GM19035 (cell line): Measurements from ENCODE around the gene C2orf49.
"Not testable (repeated sequence)": the region's sequence is repeated elsewhere in the genome, so short reads cannot be mapped to it uniquely, and the experiment has no call there.

ENCODE experiments used
- ATAC-seq: cut with Tn5 transposase; IDR thresholded peaks from one replicate; pipeline ENCODE4 v1.9.1; 2021; ENCODE audit not compliant: unreplicated experiment

The C2orf49 gene

DNA sequence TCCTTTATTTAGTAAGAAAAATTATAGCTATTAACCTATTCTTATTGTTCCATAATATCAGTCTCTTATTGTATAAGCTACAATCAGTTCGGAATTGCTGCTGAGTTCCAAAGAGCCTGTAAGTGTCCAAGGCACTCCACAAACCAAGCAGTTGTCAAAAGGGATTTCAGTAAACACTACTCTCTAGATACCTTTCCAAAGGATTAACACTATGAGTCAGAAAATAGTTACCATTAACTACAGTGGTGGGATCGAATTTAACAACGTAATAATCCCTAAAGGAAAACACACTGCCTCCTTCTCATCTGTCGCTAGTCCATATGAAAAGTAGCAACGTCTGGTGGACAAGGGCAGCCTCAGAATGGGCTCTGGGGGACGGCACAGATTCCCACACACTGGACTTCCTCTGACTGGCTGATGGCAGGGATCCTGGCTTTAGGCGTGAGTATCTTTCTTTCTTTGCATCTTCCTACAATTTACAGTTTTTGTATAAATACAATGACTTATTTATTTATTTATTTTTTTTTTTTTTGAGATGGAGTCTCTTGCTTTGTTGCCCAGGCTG is 16.6 kb upstream of the C2orf49 start:
- no peak for ATAC-seq

DNA sequence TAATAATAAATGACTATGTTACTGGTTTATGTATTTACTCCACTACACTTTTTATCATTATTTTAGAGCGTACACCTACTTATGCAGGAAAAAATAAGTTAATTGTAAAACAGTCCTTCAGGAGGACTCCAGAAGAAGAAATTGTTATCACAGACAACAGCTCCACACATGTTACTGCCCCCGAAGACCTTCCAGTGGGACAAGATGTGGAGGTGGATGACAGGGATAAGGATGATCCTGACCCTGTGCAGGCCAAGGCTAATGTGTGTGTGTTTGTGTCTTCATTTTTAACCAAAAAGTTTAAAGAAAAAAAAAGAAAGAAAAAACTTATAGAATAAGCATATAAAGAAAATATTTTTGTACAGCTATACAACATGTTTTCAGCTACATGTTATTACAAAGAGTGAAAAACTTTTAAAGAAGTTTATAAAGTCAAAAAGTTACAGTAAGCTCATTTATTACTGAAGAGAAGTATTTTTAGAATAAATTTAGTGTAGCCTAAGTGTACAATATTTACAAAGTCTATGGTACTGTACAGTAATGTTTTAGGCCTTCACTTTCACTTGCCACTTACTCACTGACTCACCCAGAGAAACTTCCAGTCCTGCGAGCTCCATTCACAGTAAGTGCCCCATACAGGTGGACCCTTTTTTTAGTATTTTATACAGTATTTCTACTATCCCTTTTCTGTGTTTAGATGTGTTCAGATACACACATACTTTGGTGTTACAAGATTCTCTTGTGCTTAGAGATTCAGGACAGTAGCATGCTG is 15.3 kb upstream of the C2orf49 start:
- ATAC-seq = no peak

GRCh38 chr2:105323111-105323510 is 14.2 kb upstream of the C2orf49 start:
- no peak for ATAC-seq

GRCh38 chr2:105324101-105324500 is 13.2 kb upstream of the C2orf49 start:
- ATAC-seq = no peak

DNA sequence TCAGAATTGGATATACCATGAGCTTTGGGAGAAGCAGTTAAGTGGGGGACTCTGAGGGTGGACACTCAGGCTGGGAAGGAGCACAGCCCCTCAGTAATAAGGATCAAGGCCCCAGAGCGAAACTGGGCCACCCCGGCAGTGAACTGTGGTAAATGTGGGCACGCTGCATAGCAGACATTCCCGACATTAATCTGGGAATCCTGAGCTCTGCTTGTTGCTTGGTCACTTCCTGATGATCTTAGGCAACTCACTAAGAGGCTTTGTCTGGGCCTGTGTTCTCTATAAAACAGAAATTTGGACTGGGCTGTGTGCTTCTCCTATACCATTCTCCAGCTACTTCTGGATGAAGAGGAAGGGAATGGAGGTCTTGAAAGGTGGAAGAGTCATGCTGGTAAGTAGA is 12.6 kb upstream of the C2orf49 start:
- ATAC-seq = no peak

GRCh38 chr2:105325389-105325963 is 11.9 kb upstream of the C2orf49 start:
- ATAC-seq = no peak

- not testable (repeated sequence) for ATAC-seq
Measured at GRCh38 chr2:105327271-105327670, 10.1 kb upstream of the C2orf49 start.

DNA sequence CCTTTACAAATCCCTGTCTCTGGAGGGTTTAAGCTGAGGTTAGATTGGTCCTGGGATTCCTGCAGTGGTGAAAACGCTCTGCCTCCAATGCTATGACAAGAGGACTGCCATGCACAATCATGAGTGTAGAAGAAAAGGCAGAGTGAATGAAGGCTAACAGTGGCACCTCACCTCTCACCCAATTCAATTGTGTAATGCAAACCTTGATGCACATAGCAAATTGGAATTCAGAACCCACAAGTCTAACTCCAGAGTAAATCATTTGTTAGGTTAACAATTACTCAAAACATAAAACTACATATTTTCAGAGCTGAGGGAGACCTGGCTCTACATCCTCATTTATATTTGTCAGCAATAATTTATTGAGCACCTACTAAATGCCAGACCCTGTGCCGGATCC is 9.7 kb upstream of the C2orf49 start:
- ATAC-seq = no peak

DNA sequence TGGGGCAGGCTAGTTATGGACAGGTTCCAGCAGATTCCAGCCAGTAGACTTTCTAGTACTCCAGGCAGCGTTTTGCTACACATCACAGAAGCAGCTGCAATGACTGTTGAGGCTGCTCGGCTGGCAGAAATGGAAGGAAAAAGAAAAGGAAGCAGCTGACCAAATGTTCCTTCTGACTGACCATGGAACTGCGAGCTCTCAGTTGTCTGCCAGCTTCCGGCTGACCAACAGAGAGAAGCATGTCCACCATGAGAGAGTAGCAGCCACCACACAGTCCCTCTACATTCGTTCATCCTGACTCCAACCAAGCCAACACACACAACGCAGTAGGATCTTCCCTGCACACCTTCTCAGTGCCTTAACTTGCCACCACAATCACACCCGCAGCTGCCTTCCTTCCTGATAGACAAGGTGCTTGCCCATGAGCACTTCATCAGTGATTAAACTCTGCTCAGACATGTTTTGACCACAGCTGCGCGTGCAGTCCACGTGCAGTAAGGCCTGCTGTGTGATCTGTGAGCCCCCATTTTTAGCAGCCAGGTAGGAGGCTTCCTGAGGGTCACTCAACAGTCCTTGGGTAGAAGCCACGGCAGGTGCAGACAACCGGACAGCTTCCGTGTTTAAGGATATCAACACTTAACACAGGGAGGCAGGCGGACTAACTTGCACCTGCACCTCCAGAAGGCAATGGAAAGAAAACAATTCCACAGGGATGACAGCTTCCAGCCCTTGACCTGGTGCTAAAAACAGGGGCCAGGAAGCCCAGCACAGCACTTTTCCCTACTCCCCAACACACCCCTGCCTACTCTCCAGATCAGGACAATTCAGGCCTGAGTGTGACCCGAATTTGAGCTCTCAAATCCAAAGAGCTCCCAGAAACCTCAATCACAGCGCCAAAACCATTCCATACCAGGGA is 8.8 kb upstream of the C2orf49 start:
- ATAC-seq = no peak

- no peak for ATAC-seq
Measured at GRCh38 chr2:105329197-105329554, 8.2 kb upstream of the C2orf49 start.

GRCh38 chr2:105329561-105330495 is 7.5 kb upstream of the C2orf49 start, which contains the start of gene TGFBRAP1:
Gene TGFBRAP1 (minus strand): TSS chr2:105329735. CDS start chr2:105308301, 21,434 bp downstream.
- peak; percentile 77 for ATAC-seq

GRCh38 chr2:105330681-105331375 is 6.5 kb upstream of the C2orf49 start:
- ATAC-seq = no peak

- no peak for ATAC-seq
Measured at GRCh38 chr2:105334211-105334610, 3.1 kb upstream of the C2orf49 start.

DNA sequence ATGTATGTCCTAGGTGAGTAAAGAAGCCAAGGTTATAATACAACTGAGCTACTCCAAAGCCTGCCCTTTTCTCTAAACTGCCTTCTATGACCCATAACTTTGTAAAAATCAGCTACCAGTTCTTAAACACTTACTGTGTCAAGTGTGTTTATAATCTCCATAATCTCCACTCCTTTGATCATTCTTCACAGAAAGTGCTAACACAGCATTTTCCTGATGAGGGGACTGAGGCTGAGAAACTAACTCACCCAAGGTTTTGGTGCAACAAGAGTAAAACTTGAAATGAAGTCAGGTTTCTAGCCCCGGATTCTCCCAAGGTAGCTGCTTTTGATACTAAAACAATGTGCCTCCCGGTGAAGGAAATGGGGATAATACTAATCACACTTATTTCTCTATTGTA is 1.9 kb upstream of the C2orf49 start:
- ATAC-seq = no peak

GRCh38 chr2:105336786-105337121 is 586 bp upstream of the C2orf49 start:
- ATAC-seq = no peak

DNA sequence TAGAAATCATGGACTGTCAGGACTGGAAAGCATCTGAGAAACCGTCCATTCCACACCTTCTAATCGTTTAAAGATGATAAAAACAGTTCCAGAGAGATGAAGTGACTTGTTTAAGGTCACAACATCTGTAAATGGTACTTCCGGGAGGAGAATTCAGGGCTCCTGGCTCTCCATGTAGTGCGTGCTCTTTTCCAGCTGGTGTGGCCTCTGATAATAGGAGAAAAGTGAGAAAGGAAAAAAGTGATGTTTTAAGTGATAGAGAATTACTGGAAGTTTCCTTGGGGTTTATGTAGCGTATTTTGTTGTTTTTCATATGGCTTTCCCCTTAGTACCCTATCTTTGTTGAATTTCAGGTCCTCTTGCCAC is 663 bp downstream of the C2orf49 start:
- ATAC-seq = peak; percentile 26

DNA sequence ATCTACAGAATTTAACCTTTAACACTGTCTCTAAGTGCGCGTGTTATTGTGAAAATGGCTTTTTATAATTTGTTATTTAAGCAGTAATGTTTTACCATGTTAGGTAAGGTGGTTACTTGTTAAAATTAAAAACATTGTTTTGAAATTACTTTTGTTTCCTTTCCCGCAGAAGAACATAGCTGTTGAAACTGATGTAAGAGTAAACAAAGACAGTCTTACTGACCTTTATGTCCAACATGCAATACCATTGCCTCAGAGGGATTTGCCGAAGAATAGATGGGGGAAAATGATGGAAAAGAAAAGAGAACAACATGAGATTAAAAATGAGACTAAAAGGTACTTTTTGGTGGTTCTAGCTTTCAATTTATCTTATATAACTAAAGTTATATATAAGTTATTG is 2.1 kb downstream of the C2orf49 start:
- no peak for ATAC-seq

DNA sequence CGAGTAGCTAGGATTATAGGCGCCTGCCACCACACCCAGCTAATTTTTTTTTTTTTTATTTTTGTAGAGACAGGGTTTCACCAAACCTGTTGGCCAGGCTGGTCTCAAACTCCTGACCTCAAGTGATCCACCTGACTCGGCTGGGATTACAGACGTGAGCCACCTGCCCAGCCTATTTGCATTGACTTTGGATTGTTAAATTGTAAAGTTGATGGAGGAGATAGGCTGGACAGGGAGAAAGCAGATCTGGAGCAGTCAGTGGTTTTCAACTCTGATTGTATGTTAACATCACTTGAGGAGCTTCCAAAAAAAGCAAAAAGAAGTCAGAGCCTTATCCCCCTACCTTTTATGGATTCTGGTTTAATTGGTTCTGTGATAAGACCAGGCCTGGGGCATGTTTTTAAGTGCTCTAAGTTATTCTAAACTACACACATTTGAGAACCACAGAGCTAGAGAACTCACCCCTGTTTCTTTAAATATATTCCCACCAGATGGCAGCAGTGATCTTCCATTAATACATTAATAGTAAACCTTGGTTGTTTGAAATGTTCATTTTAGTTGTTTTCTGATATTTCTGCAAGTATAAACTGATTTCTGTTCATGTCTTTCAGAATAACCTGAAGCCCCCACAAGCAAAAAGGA is 7.5 kb downstream of the C2orf49 start:
- ATAC-seq = no peak

- no peak for ATAC-seq
Measured at GRCh38 chr2:105357122-105357521, 19.8 kb downstream of the C2orf49 start.
